H1 (cell line): ENCODE data around the gene OR10G3. TPM values are rescaled to one million over a fixed set of nuclear protein-coding genes. Genes with fewer than 3 reads are reported as not detected.

Source experiments
- CTCF ChIA-PET: fragments of 300-600 bp; sonication (Branson Sonifier 250); formaldehyde crosslinking; loops from one replicate; lab custom pipeline; 2021; ENCODE audit not compliant: partially characterized antibody; lab: Charles Lee
- POLR2A ChIA-PET: fragments of 300-600 bp; sonication (Branson Sonifier 250); formaldehyde crosslinking; loops from one replicate; lab custom pipeline; 2021; ENCODE audit warnings: inconsistent platforms; ENCODE audit not compliant: partially characterized antibody; lab: Charles Lee
- DNase-seq, 2 experiments: peaks; one replicate each; pipeline versions ENCODE4 v3.0.0 to v3.0.0-alpha.2; 2010 to 2022; ENCODE audit warnings: low spot score in 2 of 2, low read depth in 1 of 2, mixed read lengths in 1 of 2
- FAIRE-seq: peaks from 2 replicates; lab custom pipeline; 2011; peaks lifted over from hg19 to GRCh38; lab: Jason Lieb, UNC
- H2AFZ ChIP-seq: 2 replicates; pipeline ENCODE4 v1.8.1; 2012; ENCODE audit warnings: low read length, inconsistent platforms
- H2AK5ac ChIP-seq: 2 replicates; pipeline ENCODE4 v1.6.1; 2013; ENCODE audit warnings: low read depth, low read length
- H2BK120ac ChIP-seq: replicated peaks from 2 replicates; pipeline ENCODE3; 2013; ENCODE audit warnings: low read depth, low read length, inconsistent platforms
- H2BK12ac ChIP-seq: 2 replicates; pipeline ENCODE4 v1.6.1; 2013; ENCODE audit warnings: low read depth, low read length
- H2BK15ac ChIP-seq: 2 replicates; pipeline ENCODE4 v1.6.1; 2013; ENCODE audit warnings: low read length
- H2BK20ac ChIP-seq: 2 replicates; pipeline ENCODE4 v1.6.1; 2013; ENCODE audit warnings: low read length
- H2BK5ac ChIP-seq: 2 replicates; pipeline ENCODE4 v1.6.1; 2013; ENCODE audit warnings: low read depth, low read length
- H3K14ac ChIP-seq: 2 replicates; pipeline ENCODE4 v1.6.1; 2013; ENCODE audit warnings: inconsistent platforms; ENCODE audit not compliant: insufficient read length
- H3K18ac ChIP-seq: 2 replicates; pipeline ENCODE4 v1.6.1; 2013; ENCODE audit warnings: low read length; ENCODE audit errors: extremely low read depth
- H3K23ac ChIP-seq: 2 replicates; pipeline ENCODE4 v1.6.1; 2013; ENCODE audit warnings: inconsistent platforms; ENCODE audit not compliant: insufficient read length
- H3K23me2 ChIP-seq: 2 replicates; pipeline ENCODE4 v1.6.1; 2013; ENCODE audit warnings: low read depth, low read length
- H3K27ac ChIP-seq: 2 replicates; pipeline ENCODE4 v1.6.1; 2011; ENCODE audit warnings: low read depth, low read length, inconsistent platforms
- H3K27me3 ChIP-seq, 4 experiments: replicated peaks in 1 of 4; 1 replicate in 1 of 4; 2 replicates in 3 of 4; pipeline versions ENCODE4 v1.6.1 to v1.8.1; 2011 to 2013; ENCODE audit warnings: low read length in 3 of 4, mild to moderate bottlenecking in 3 of 4, inconsistent platforms in 2 of 4, mixed read lengths in 2 of 4, moderate library complexity in 1 of 4; ENCODE audit not compliant: control insufficient read depth in 3 of 4, insufficient read depth in 3 of 4; ENCODE audit errors: extremely low read depth in 1 of 4
- H3K36me3 ChIP-seq, 4 experiments: 2 replicates each; pipeline versions ENCODE4 v1.6.1 to v1.8.1; 2011 to 2013; ENCODE audit warnings: mild to moderate bottlenecking in 4 of 4, low read length in 3 of 4, moderate library complexity in 2 of 4, control low read depth in 1 of 4, inconsistent platforms in 1 of 4; ENCODE audit not compliant: insufficient read depth in 4 of 4, control insufficient read depth in 2 of 4
- H3K4ac ChIP-seq: replicated peaks from 2 replicates; pipeline ENCODE3; 2013; ENCODE audit warnings: low read length, low read depth, mixed read lengths, inconsistent platforms; ENCODE audit not compliant: insufficient read length
- H3K4me1 ChIP-seq, 4 experiments: replicated peaks in 1 of 4; 1 replicate in 1 of 4; 2 replicates in 3 of 4; pipeline versions ENCODE4 v1.6.1 to v1.8.1; 2011 to 2013; ENCODE audit warnings: low read length in 3 of 4, inconsistent platforms in 2 of 4, mixed read lengths in 1 of 4; ENCODE audit not compliant: insufficient read depth in 4 of 4, control insufficient read depth in 3 of 4
- H3K4me2 ChIP-seq, 2 experiments: 2 replicates each; pipeline versions ENCODE4 v1.6.1 to v1.8.1; 2011 to 2013; ENCODE audit warnings: low read depth in 2 of 2, low read length in 2 of 2, control low read depth in 1 of 2, inconsistent platforms in 1 of 2, mild to moderate bottlenecking in 1 of 2; ENCODE audit not compliant: insufficient read depth in 1 of 2
- H3K4me3 ChIP-seq, 4 experiments: fragments of 200-600, 300-600 bp in 1 of 4; sonication (generic), shearing (Covaris generic), sonication (Bioruptor Twin) in 1 of 4; 2 replicates each; pipeline versions ENCODE4 v1.5.1 to v1.8.1; 2011 to 2016; ENCODE audit warnings: low read length in 4 of 4, low read depth in 3 of 4, control low read depth in 2 of 4, inconsistent platforms in 2 of 4, mild to moderate bottlenecking in 2 of 4, mixed read lengths in 1 of 4, moderate library complexity in 1 of 4; ENCODE audit not compliant: insufficient read depth in 2 of 4; ENCODE audit errors: extremely low read depth in 1 of 4
- H3K56ac ChIP-seq: replicated peaks from 2 replicates; pipeline ENCODE3; 2013; ENCODE audit warnings: low read depth, mild to moderate bottlenecking, mixed read lengths, low read length, inconsistent platforms; ENCODE audit not compliant: insufficient read length
- H3K79me1 ChIP-seq: 2 replicates; pipeline ENCODE4 v1.6.1; 2013; ENCODE audit warnings: low read depth, low read length, control low read depth
- H3K79me2 ChIP-seq, 2 experiments: 2 replicates each; pipeline versions ENCODE4 v1.6.1 to v1.8.1; 2012 to 2013; ENCODE audit warnings: low read length in 2 of 2, mild to moderate bottlenecking in 2 of 2, inconsistent platforms in 1 of 2; ENCODE audit not compliant: insufficient read depth in 2 of 2, control insufficient read depth in 1 of 2
- H3K9ac ChIP-seq, 4 experiments: replicated peaks in 1 of 4; 1 replicate in 1 of 4; 2 replicates in 3 of 4; pipeline versions ENCODE4 v1.6.1 to v1.8.1; 2011 to 2013; ENCODE audit warnings: low read depth in 3 of 4, low read length in 3 of 4, control low read depth in 2 of 4, mild to moderate bottlenecking in 2 of 4, moderate library complexity in 2 of 4, inconsistent platforms in 1 of 4; ENCODE audit errors: extremely low read depth in 1 of 4
- H3K9me3 ChIP-seq, 2 experiments: 2 replicates each; pipeline versions ENCODE4 v1.6.1 to v1.8.1; 2012 to 2013; ENCODE audit warnings: mild to moderate bottlenecking in 2 of 2, moderate library complexity in 2 of 2, control low read depth in 1 of 2, inconsistent platforms in 1 of 2, low read depth in 1 of 2, low read length in 1 of 2, mixed read lengths in 1 of 2; ENCODE audit not compliant: insufficient read depth in 2 of 2
- H4K20me1 ChIP-seq, 2 experiments: replicated peaks in 1 of 2; 2 replicates each; pipeline versions ENCODE3 to v1.8.1; 2011 to 2013; ENCODE audit warnings: inconsistent platforms in 2 of 2, low read length in 2 of 2, mild to moderate bottlenecking in 1 of 2; ENCODE audit not compliant: insufficient read depth in 2 of 2, control insufficient read depth in 1 of 2
- H4K5ac ChIP-seq: 2 replicates; pipeline ENCODE4 v1.6.1; 2013; ENCODE audit warnings: low read length, low read depth, mixed read lengths, inconsistent platforms; ENCODE audit not compliant: insufficient read length
- H4K8ac ChIP-seq: 2 replicates; pipeline ENCODE4 v1.8.0; 2013; ENCODE audit warnings: mild to moderate bottlenecking, moderate library complexity, low read length, inconsistent platforms; ENCODE audit not compliant: insufficient read depth; ENCODE audit errors: extremely low read depth
- H4K91ac ChIP-seq: replicated peaks from 2 replicates; pipeline ENCODE3; 2013; ENCODE audit warnings: low read length, mixed read lengths, inconsistent platforms; ENCODE audit not compliant: insufficient read length
- CTCF ChIP-seq, 3 experiments: IDR thresholded peaks; 1 replicate in 2 of 3; 2 replicates in 1 of 3; pipeline versions ENCODE4 v1.5.1 to v1.6.1; 2011; ENCODE audit warnings: low read length in 3 of 3, mild to moderate bottlenecking in 3 of 3, inconsistent platforms in 2 of 3, low read depth in 1 of 3, moderate library complexity in 1 of 3; ENCODE audit not compliant: insufficient read depth in 1 of 3; ENCODE audit errors: control extremely low read depth in 1 of 3
- RBBP5 ChIP-seq: IDR thresholded peaks from 2 replicates; pipeline ENCODE4 v1.7.1; 2012; ENCODE audit warnings: low read depth, mild to moderate bottlenecking, inconsistent platforms, low read length, moderate library complexity, borderline replicate concordance
- WGBS, 2 experiments: shearing (Covaris generic) in 1 of 2; methylation state at CpG; one replicate each; pipeline versions ENCODE4 v1.1.6 to v1.1.7; 2013 to 2015; ENCODE audit warnings: low lambda C conversion rate in 2 of 2, mixed read lengths in 2 of 2, inconsistent platforms in 1 of 2, low coverage in 1 of 2, missing lambda C conversion rate in 1 of 2; ENCODE audit not compliant: insufficient replicate concordance in 2 of 2, insufficient coverage in 1 of 2, insufficient read length in 1 of 2; ENCODE audit errors: extremely low coverage in 1 of 2, missing lambda C conversion rate in 1 of 2; 5-methylcytosine and 5-hydroxymethylcytosine counted together
- polyA plus RNA-seq, 7 experiments: library from polyadenylated mRNA; depleted of rRNA in 3 of 7; stranded (reverse) in 5 of 7; unstranded in 2 of 7; fragments of >200 nt in 5 of 7; fragments of 200-250 nt in 2 of 7; gene quantifications; 1 replicate in 5 of 7; 2 replicates in 1 of 7; 4 replicates in 1 of 7; pipeline versions ENCODE4 v1.2.1 to v1.2.3, GENCODE V29; 2011 to 2013; ENCODE audit warnings: missing spikeins in 2 of 7, mixed read lengths in 2 of 7
- total RNA-seq: library from RNA; stranded (reverse); fragmentation: NEBNext Ultra II Directional; extraction: Animal tissue kit (Norgen Biotek cat#: 25700); gene quantifications from 2 replicates; pipeline ENCODE4 v1.2.1, GENCODE V29; 2021

Gene OR10G3
- total and polyA plus RNA-seq, 2 of the 8 experiments (the other 6 are each of a cell fraction or from before 2014, with no cell fraction given), result not detected

GRCh38 chr14:21557084-21557901 is 22.6 kb downstream of the OR10G3 start:
- Histone ChIP-seq H2BK12ac (peak overlapping the region; percentile 98), H2AFZ (no peak overlapping the region), H3K14ac (no peak overlapping the region), H2BK15ac (no peak overlapping the region), H3K4ac (peak overlapping the region; percentile 76), H3K18ac (peak overlapping the region; percentile 98), H3K27me3 (no peaks in the 10 kb centered on the region), H2BK20ac (peak overlapping the region; percentile 97; the same call in 1 of the 2 replicates), H3K4me2 (peak overlapping the region; percentile 42 to 52; a peak in 3 of 4 replicates), H2AK5ac (peak overlapping the region; percentile 97), H3K79me2 (no peaks in the 10 kb centered on the region), H2BK120ac (peak overlapping the region; percentile 91), H3K79me1 (no peaks in the 10 kb centered on the region), H3K9me3 (no peaks in the 10 kb centered on the region), H3K4me1 (peaks cover 7 to 24% (median 18%) of the 10 kb centered on the region in 4 experiments), H4K8ac (no peak overlapping the region), H3K4me3 (peak overlapping the region in 2 of 4 experiments; percentile 21 to 32; a peak in 2 of 8 replicates), H4K91ac (peak overlapping the region; percentile 85), H3K27ac (peak overlapping the region; percentile 82), H3K23me2 (peaks cover 2% of the 10 kb centered on the region; the same call in 1 of the 2 replicates), H3K36me3 (no peaks in the 10 kb centered on the region), H3K56ac (peak overlapping the region; percentile 95), H2BK5ac (peak overlapping the region; percentile 97), H3K9ac (peak overlapping the region in 2 of 4 experiments; percentile 38 to 48; a peak in 4 of 7 replicates), H4K5ac (peak overlapping the region; percentile 87), H3K23ac (no peak overlapping the region), H4K20me1 (no peaks in the 10 kb centered on the region)
- CTCF ChIA-PET, result interaction anchor here (0.7 to 4.5 kb wide), 13 partner anchors 15 to 101 kb away, joined by 3 to 64 read pairs (median 5); partner anchors contain the start of genes CHD8, RAB2B, SALL2 and TOX4
- peak; percentile 98 for FAIRE-seq
- POLR2A ChIA-PET, result interaction anchor here (0.7 to 5.1 kb wide), 16 partner anchors 10 to 301 kb away, joined by 3 to 61 read pairs (median 9); partner anchors contain the start of genes METTL3, RAB2B, SALL2 and TOX4
- WGBS, 2 experiments, result 0% methylated on average over 11 of the region's 11 CpGs; no CpG with 5 or more reads in 1 of the 2 experiments
- DNase-seq, result peak; percentile 84 to 97
- TF ChIP-seq RBBP5, result no peak; the same call in none of the 2 replicates
- TF ChIP-seq CTCF (IDR thresholded peaks at IDR 0.05; ENCODE audit: control extremely low read depth in 1 of 3, insufficient read depth in 1 of 3, low read depth in 1 of 3, low read length in 3 of 3), result peak in 2 of 3 experiments; percentile 55 to 69; a peak in 3 of 4 replicates
